ENCODE results near the gene PIK3R5. TPM values are rescaled to one million over a fixed set of nuclear protein-coding genes. Genes with fewer than 3 reads are reported as not detected.

PIK3R5 gene
- total RNA-seq, 2 donors from 2014 or later: 15.2 to 18.0 TPM

DNA sequence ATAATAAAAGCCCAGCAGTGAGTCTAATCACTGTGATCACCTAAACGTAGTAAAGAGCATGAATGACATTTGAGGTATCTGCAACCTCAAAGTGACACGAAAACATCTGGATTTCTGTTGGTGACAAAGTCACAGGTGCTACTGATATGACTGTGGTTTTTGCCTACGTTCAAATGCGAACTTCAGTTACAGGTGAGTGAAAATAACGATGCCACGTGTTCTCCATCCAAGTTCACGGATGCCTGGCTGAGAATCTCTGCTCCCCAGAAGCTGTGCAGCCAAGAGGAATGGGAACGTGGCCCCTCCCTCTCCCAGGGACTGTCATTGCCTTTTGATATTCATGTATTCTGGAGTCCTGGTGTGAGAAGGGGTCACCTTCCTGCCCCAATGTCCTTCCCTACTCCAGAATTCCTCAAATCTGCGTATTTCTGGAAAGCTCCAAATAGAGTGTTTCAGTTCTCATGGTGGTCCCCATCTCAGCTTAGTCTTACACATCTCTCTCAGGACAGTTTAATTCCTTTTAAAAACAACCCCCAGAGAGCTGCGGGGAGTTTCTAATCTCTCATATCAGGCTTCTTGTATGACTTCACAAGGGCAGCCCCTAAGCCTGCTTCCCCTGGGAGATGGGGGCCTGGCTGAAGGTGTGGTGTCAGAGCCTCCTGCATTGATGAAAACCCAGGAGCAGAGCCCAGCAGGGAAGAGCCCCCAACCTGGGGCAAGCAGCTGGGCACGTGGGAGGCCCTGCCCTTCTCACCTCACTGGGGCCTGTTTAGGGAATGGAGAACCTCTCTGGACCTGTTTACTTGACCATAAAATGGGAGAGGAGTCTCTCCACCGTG is 25.8 kb downstream of the PIK3R5 start:
- intact Hi-C loops (cut with DNase I): loop anchor here in 1 of 2 donors (10.0 kb wide), 1 partner anchor 1365 kb away; the partner anchor contains the start of gene CD68
- DNase-seq (ENCODE audit: low spot score): no peak

DNA sequence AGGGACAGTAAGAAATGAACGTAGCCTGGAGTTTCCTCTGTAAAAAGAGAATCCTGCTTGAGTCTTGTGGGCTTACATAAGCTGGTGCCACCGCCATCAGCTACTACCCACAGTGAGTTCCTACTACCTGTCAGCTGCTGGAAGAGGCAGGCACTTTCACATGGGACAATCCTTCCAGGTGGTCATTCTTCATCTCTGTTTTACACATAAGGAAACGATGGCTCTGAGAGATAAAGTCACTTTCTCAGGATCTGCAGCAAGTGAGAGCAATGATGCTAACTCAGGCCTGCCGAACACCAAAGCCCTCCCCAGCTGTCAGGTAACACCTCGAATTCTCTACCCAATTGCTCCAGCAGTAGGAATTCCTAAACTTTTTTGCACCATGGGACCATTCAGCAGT is 26.6 kb downstream of the PIK3R5 start:
- intact Hi-C loops (cut with DNase I): no loop called here
- DNase-seq (ENCODE audit: low spot score): no peak

DNA sequence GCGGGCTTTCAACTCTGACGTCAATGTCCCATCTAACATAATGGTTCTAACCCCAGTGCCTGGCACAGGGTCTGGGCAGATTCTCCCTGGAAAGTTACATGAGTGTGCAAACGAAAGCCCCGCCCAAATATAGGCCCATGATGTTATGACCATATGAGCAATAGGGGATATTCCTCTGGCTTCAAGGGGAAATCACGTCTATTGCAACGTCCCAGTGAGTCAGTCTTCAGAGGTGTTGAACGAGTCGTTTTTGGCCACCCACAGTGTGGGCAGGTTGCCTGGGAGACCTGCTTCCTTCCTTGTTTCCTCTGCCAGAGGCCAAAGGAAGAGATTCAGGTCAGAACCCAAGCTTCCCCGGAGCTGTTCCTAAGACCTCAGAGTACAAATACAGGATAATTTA is 30.3 kb downstream of the PIK3R5 start:
- no peak for DNase-seq (ENCODE audit: low spot score)
- intact Hi-C loops (cut with DNase I): no loop called here

DNA sequence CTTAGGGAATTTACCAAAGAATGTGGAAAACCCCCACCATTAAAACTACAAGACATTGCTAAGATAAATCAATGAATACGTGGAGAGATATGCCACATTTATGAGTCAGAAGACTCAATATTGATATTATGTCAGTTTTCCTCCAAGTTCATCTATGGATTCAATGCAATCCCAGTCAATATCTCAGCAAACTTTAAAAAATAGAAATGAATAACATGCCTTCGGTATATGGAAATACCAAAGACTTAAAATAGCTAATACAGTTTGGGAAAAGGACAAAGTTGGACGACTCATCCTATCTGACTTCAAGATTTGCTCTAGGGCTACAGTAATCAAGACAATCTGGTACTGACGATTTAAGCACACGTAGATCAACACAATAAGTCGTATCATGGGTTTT is 31.2 kb downstream of the PIK3R5 start:
- no peak for DNase-seq (ENCODE audit: low spot score)
- intact Hi-C loops (cut with DNase I): no loop called here

DNA sequence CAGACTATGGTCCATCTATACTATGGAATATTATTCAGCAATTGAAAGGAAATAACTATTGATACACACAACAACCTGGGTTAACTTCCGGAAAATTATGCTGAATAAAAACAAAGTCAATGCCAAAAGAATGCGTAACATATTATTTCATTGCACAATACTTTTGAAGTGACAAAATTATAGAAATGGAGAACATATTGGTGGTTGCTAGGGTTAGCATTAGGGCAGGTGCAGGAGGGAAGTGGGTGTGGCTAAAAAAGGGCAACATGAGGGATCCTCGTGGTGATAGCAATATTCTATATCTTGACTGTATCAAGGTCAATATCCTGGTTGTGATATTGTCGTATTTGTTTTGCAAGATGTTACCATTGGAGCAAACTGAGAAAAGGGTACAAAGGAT is 34.9 kb downstream of the PIK3R5 start:
- intact Hi-C loops (cut with DNase I): loop anchor here in 1 of 2 donors (2.0 kb wide), 1 partner anchor 34 kb away; the partner anchor contains the start of gene PIK3R5
- DNase-seq (ENCODE audit: low spot score): no peak

DNA sequence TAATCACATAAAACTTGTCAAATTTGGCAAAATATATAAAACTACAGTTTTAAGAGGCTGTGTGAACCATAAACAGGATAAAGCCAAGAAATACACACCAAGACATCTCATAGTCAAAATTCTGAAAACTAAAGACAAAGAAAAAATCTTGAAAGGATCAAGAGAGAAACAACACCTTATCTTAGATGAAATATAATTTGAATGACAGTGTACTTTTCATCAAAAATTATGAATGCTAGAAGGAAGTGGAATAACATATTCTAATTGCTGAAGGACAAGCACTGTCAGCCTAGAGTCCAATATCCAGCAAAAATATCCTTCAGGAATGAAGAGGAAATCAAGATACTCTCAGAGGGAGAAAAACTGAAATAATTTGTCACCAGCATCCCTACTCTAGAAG is 37.2 kb downstream of the PIK3R5 start:
- DNase-seq (ENCODE audit: low spot score): no peak
- intact Hi-C loops (cut with DNase I): no loop called here

DNA sequence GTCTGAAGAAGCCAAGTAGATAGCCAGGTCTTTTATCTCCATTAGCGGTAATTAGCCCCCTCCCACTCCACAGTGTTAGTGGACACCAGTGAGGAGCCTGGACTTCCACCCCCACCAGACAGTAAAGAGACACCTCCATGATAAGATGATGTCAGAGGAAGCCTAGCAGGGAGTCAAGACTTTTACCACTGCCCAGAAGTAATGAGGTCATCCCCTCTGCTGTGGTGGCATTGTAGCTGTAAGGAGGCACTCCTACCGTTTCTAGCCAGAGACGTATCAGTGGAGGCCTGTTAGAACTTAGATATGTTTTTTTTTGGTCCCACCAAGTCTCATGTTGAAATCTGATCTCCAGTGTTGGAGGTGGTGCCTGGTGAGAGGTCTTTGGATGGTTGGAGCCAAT is 38.1 kb downstream of the PIK3R5 start:
- no peak for DNase-seq (ENCODE audit: low spot score)
- intact Hi-C loops (cut with DNase I): no loop called here

DNA sequence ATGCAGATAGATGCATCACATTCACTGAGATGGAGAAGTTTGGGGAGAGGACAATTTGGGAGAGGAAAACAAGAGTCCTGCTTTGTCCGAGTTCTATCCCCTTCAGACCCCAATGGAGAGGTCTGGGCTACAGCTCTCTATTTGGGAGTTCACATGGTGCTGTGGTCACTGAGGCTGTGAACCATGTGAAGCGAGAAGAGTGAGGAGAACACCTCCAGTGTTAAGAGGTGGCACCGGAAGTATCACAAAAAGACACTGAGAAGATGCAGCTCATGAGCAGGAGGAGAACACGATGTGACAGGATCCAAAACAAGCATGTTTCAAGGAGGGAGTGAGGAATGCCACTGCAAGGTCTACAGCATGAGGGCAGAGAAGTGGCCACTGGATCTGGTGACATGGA is 39.7 kb downstream of the PIK3R5 start:
- DNase-seq (ENCODE audit: low spot score): no peak
- intact Hi-C loops (cut with DNase I): no loop called here

DNA sequence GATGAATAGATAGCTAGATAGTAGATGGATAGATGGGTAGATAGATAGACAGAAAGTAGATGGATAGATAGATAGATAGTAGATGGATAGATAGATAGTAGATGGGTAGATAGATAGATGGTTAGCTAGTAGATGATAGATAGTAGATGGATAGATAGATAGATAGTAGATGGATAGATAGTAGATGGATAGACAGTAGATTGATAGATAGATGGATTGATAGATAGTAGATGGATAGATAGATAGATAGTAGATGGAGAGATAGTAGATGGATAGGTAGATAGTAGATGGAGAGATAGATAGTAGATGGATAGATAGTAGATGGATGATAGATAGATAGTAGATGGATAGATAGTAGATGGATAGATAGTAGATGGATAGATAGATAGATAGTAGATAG is 40.4 kb downstream of the PIK3R5 start:
- no peak for DNase-seq (ENCODE audit: low spot score)
- intact Hi-C loops (cut with DNase I): no loop called here

DNA sequence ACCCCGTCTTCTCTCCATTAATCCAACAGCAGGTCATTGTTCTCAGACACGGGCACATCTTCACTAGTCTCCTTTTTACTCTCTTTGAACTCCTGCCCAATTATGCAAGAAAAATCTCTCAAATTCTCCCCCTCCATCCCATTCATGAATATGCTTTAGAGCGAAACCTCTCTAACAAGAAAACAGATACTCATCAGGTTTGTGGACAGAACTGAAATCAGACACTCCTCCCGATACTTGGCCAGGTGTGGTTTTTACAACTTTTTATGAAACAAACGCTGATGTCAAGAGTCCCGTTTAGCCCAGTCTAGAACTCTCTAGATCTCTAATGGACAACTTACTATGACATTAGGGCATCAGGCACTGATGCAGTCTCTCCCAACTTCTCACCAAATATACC is 40.9 kb downstream of the PIK3R5 start:
- no peak for DNase-seq (ENCODE audit: low spot score)
- intact Hi-C loops (cut with DNase I): no loop called here

DNA sequence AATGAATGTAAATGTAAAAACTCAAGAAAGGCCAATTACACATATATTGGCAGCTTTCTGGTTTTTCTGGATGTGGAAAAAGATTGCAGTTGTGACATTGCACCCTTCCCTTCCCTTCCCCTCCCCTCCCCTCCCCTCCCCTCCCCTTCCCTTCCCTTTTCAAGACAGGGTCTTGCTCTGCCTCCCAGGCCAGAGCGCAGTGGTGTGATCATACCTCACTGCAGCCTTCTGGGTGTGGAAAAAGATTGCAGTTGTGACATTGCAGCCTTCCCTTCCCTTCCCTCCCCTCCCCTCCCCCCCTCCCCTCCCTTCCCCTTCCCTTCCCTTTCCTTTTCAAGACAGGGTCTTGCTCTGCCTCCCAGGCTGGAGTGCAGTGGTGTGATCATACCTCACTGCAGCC is 41.7 kb downstream of the PIK3R5 start:
- intact Hi-C loops (cut with DNase I): no loop called here
- no peak for DNase-seq (ENCODE audit: low spot score)

DNA sequence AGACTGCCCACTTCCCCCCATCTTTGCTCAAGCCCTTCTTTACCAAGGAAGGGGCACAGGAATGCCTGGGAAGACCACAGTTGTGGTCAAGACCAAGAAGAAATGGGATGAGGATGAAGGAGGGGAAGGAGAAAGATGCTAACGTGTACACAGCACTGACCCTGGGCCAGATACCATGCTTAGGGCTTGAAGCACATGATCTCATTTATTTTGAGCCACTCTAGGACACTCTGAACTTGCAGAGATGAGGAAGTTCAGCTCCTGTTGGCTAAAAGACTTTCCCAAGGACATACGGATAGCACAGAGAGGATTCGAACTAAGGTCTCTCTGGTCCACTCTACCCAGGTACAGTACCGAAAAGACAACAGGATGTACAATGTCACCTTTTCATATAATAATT is 42.6 kb downstream of the PIK3R5 start:
- intact Hi-C loops (cut with DNase I): no loop called here
- no peak for DNase-seq (ENCODE audit: low spot score)

DNA sequence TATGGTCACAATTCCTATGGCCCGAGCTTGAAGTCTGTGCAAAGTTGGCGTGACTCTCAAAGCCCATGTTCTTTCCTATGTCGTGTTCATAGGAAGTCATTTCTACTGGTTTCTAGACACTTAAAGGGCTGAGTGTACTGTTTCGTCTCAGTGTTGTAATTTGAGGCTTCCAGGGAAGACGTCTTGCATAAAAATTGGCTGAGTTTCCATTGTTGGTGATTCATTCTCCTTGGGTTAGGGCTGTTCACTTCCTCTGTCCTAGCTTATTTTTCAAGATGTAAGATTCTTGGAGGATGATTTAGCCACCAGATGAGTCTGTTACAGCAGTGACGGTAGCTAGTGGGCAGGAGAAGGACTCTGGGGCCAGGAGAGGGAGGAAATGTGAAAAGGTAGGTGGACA is 43.1 kb downstream of the PIK3R5 start:
- intact Hi-C loops (cut with DNase I): no loop called here
- no peak for DNase-seq (ENCODE audit: low spot score)

DNA sequence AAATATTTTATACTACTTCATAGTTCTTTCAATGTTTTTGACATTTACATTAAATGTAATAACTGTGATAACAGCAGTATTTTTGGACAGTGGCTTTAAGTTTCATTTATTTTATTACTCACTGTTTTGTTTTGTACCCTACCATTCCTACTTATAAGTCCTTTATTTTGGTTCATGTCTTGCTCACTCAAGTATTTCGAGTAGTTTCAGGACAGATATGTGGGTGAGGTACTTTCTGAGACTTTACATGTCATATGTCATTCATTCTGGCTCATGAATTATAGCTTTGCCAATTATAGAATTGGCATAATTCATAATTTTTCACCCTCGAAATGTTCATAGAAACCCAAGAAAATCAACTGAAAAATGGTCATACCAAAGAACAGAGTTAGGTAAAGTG is 44.4 kb downstream of the PIK3R5 start:
- intact Hi-C loops (cut with DNase I): no loop called here
- DNase-seq (ENCODE audit: low spot score): no peak

DNA sequence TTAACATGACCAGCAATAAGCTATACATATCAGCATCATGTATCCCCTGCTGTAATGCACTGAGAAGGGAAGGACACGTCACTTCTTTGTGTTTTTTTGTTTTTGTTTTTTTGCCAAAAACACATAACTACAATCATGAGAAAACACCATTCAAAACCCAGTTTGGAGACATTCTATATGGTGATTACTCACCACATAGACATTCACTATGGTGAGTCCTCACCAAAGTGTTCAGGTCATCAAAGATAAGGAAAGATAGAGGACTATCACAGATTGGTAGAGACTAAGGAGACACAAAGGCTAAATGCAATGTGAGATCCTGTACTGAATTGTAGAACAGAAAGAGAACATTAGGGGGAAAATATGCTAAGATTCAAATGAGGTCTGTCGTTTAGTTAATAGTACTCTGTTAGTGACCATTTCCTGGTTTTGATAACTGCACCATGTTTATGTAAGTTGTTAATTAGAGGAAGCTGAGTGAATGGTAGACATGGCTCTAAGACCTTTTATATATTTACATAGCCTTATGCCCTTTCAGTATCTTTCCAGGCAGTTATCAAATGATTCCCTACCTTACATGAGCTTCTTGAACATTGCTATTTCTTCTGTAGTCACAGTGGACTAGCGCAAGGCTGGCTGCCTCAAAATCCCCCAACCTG is 46.6 kb downstream of the PIK3R5 start:
- intact Hi-C loops (cut with DNase I): no loop called here
- no peak for DNase-seq (ENCODE audit: low spot score)

DNA sequence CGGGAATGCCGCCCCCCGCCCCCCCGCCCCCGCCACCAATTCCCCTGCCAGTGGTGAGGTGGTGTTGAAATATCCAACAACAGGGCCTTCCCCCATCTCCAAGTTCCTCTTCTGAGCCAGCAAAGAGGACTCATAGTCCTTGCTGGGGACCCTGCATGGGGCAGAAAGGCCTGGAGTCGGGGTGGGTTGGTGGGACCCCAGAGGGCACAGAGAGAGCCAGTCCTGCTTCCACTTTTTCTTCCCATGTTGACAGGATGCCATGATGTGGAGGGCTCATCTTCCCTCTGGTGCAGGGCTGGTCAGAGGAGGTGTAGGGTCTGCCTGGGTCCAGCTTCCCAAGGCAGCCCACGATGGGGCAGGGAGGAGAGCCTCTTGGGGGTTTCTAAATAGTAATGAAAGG is 49.0 kb downstream of the PIK3R5 start:
- no peak for DNase-seq (ENCODE audit: low spot score)
- intact Hi-C loops (cut with DNase I): no loop called here

DNA sequence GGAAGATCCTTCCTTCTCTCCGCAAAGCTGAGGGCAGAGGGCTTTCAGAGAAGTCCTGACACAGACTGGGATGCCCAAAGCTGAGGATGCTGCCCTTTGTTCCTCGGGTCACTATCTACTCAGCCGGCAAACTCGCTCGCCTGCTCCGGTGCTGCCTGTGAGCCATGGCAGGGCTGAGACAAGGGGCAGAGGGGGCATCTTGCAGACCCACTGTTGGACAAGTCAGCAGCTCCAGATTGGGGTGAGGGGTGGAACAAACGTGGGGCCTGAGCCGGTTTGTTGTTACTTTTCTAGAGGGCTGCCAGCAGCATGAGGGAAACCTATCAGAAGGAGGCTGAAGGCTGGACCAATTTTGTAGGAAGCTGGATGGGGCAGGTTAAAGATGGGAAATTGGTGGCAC is 51.0 kb downstream of the PIK3R5 start:
- no peak for DNase-seq (ENCODE audit: low spot score)
- intact Hi-C loops (cut with DNase I): no loop called here

DNA sequence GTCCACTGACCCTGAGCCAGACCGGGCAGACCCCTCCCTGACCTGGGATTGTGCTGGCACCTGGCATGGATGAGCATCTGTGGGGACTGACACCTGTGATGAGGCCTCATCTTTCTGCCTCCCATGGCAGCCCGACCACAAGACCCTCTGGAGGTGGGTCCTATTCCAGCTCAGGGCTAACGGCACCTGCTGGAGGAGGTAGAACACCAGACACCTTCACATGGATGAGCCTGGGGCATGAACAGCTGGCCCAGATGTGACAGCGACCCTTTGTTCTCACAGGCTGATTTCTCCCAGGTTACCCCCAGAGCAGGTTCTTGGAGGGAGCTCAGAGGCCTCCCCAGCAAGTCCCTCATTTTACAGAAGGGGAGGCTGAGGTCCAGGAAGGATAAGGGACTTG is 51.6 kb downstream of the PIK3R5 start:
- DNase-seq (ENCODE audit: low spot score): no peak
- intact Hi-C loops (cut with DNase I): no loop called here

DNA sequence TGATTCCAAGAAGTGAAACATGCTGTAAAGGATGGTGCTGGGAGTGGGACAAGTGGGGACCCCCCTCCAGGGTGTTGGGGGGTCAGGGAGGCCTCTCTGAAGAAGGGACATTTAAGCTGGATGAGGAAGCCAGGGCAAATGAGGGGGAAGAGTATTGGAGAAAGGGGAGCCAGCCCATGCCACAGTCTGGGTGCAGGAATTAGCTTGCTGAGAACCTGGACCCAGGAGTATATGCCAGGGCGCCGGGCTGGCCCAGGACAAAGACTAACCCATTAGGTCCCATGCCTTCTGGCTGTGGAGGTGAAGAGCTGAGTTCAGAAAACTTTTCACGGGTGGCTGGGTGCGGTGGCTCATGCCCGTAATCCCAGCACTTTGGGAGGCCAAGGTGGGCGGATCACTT is 52.4 kb downstream of the PIK3R5 start:
- no peak for DNase-seq (ENCODE audit: low spot score)
- intact Hi-C loops (cut with DNase I): no loop called here

DNA sequence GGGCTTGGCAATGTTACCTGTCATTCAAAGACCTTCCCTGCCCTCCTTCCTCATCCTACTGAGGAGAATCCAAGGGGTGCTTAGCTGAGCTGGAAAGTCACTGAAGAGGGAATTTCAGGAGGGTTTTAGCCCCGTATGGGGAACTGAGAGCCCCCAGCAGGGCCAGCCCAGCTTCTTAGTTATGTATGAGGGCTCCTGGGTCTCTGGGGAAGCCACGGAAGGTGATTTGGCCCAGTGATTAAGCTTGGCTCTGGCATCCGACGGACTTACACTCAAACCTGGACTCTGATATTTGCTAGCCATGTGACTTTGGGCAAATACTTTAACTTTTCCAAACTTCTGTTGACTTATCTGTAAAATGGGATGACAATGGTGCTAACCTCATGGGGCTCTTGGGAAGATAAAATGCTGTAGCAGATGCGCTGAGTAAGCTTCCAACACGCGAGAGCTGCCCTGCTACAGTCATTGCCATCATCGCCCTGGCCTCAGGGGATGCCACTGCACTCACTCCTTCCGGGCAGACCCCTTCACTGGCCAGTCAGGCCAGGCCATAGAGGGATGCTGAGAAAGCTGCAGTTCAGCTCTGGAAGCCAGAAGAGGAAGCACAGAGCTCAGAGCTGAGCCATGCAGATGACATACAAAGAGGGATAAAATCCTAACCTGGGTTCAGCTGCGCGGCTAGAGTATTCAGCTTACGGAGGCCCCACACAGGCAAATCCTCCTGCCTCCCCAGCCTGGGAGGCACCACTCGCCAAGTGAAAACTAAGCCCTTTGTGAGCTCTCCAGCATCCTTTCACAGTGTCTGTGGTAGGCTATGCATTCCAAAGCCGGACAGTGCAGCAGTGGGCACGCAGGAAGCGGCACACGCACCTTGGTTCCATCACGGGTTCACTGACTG is 53.2 kb downstream of the PIK3R5 start:
- intact Hi-C loops (cut with DNase I): no loop called here
- no peak for DNase-seq (ENCODE audit: low spot score)
